Hematopoietic multipotent progenitor cell treated with erythropoietin and hydrocortisone succinate and interleukin-3 and kit ligand, for 15 days (in vitro differentiated cells): Measurements from ENCODE around the gene MOV10L1.
"Not testable (repeated sequence)": the region's sequence is repeated elsewhere in the genome, so short reads cannot be mapped to it uniquely, and the experiment has no call there.

Experiments
- DNase-seq: peaks from one replicate; pipeline ENCODE4 v3.0.0-alpha.2; 2015; ENCODE audit warnings: low spot score

The MOV10L1 gene

GRCh38 chr22:50104141-50104544 is 14.3 kb downstream of the MOV10L1 start:
- no peak for DNase-seq

GRCh38 chr22:50105208-50106100 is 15.6 kb downstream of the MOV10L1 start:
- DNase-seq = peak; percentile 21

GRCh38 chr22:50107529-50107928 is 17.7 kb downstream of the MOV10L1 start:
- DNase-seq = no peak

GRCh38 chr22:50111056-50111455 is 21.2 kb downstream of the MOV10L1 start:
- DNase-seq = no peak

GRCh38 chr22:50112151-50113118 is 22.6 kb downstream of the MOV10L1 start:
- no peak for DNase-seq

- no peak for DNase-seq
Observed at GRCh38 chr22:50114221-50115021, 24.6 kb downstream of the MOV10L1 start.

DNA sequence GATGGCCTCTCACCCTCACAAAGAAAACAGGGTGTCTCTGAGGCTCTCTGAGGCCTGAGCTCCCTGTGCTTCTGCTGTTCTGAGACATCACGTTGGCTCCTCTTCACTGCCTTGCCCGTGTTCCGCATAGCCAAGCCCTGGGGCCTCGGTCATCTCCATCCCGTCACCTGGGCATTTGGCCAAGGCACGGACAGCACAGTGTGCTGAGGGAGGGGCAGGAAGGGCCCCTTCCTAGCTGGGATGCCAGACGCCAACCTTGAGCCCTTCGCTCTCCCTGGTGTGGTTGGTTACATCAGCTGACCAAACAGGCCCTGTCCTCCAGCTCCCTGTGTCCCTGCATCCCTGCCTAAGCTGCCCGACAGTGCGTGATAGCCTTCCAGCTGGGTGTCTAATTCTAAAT is 25.9 kb downstream of the MOV10L1 start:
- DNase-seq = no peak

DNA sequence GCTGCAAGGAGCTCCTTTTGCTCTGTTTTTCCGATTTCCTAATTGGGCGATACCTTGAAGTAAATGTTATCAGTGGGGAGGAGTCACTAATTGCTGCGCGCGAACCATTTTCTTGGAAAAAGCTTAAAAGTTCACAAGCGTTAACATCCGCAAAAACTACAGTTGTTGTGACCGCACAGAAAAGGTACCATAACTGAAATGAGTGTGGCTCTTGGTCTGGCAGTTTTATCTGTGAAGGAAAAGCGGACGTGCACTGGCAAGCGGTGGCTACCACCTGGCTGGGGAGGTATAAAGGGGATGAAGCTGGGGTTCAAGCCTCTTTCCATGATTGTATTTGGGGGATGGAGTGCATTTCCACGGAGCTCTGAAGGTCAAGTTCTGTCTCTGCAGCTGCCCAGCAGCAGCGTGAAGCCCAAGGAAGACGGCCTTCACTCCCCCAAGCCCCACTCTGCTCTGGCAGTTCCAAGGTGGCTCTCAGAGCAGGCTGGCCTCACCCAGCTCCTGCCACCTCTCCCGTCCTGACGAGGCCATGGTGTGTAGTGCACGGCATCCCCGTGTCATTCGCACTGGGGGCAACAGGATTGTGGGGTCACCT is 27.5 kb downstream of the MOV10L1 start:
- DNase-seq = no peak

GRCh38 chr22:50118129-50118528 is 28.3 kb downstream of the MOV10L1 start:
- DNase-seq = no peak

GRCh38 chr22:50118557-50119168 is 28.9 kb downstream of the MOV10L1 start:
- DNase-seq = peak; percentile 75

- no peak for DNase-seq
Observed at GRCh38 chr22:50119169-50119767, 29.5 kb downstream of the MOV10L1 start.

DNA sequence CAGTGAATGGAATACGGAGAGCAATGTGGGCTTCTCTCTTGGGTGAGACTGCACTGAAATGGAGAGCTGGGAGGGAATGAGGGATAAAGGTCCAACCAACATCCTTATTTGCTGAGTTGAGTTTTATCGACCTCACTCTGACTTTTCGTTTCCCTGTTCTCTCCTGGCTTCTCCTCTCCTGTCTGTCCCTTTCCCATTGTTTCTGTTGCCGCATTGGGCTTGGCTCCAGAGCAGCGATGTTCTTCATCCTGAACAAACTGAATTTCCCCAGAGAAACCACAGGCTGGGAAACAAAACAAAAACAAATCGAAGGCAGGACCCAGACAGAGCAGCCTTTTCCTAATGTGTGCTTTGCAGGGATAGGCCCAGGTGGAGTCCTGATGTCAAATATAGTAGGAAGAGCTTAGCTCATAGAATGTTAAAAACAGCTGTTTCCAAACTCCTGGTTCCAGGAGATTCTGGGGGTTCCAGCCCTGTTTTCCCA is 30.0 kb downstream of the MOV10L1 start:
- DNase-seq = no peak

DNA sequence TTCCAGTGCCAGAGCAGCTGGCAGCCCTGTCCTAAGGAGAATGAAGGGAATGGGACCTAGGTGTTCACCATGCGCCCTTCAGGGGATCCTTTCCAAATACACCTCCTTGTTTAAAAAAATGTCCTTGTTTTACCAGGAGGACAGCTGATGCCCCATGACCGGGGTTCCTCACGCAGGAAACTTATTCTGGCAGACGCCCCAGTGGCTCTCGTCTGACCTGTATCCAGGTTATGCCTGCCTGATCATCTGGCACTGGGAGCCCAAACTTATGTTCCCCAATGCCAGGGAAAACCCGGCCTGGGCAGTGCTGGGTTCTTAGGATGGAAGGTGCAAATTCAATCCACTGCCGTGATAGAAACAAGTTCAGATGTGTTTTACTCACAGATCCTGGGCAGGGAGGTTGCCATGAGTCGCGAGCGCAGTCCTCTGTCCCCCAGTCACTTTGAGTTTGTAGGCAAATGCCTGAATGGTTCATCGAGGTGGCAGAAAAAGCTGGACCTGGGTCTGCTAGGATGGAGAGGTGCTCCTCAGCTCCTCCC is 31.5 kb downstream of the MOV10L1 start:
- no peak for DNase-seq

DNA sequence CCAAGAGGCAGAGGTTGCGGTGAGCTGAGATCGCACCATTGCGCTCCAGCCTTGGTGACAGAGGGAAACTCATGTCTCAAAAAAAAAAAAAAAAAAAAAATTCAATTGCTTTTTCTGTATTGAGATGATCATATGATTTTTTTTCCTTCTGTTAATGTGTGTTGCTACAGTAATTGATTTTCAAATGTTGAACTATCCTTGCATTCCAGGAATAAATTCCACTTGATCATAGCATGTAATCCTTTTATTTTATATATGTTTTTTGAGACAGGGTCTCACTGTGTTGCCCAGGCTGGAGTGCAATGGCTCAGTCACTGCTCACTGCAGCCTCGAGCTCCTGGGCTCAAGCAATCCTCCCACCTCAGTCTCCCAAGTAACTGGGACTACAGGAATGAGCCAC is 33.3 kb downstream of the MOV10L1 start:
- no peak for DNase-seq

DNA sequence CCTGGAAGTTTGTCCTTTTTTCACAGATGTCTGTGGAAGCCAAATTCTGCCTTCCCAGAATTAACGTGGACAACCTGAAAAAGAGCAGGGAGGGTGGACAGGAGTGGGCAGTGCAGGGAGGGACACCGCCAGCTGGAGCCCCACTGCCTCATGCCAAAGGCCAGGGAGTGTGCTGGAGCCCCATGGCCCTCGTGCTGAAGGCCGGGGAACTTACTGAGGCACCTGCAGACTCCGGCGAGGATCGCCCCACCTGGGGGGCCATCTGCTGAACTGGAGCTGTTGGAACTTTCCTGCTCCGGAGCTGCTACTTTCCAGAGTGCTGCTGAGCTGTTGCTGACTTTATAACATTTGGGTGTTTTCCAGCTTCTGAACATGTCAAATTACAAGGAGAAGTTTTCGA is 35.2 kb downstream of the MOV10L1 start:
- no peak for DNase-seq

- no peak for DNase-seq
Observed at GRCh38 chr22:50129121-50129736, 39.4 kb downstream of the MOV10L1 start.

DNA sequence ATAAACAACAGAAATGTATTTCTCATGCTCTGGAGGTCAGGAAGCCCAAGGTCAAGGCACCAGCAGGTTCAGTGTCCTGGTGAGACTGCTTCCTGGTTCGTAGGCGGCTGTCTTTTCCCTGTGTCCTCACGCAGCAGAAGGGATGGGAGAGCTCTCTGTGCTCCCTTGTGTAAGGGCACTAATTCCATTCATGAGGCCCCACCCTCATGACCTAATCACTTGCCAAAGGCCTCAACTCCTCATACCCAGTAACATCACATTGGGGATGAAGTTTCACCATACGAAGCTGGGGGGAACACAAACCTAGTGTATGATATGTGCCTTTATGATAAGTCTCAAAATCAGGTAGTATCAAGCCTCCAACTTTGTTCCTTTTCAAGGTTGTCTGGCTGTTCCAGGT is 42.1 kb downstream of the MOV10L1 start:
- no peak for DNase-seq

- no peak for DNase-seq
Observed at GRCh38 chr22:50134481-50134880, 44.7 kb downstream of the MOV10L1 start.

- DNase-seq = no peak
Observed at GRCh38 chr22:50136581-50137015, 46.8 kb downstream of the MOV10L1 start.

DNA sequence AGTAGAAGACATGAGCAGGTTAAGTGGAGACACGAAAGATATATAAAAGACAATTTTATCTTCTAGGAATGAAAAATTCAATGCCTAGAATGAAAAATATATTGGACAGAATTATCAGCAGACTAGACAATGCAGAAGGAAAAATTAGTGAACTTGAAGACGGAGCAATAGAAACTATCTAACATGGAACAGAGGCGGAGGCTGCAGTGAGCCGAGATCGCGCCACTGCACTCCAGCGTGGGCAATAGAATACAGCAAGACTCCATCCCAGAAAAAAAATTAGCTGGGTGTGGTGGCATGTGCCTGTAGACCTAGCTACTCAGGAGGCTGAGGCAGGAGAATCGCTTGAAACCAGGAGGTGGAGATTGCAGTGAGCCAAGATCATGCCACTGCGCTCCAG is 47.5 kb downstream of the MOV10L1 start:
- not testable (repeated sequence) for DNase-seq
